ENCODE measurements around the gene MAP2K5.
A peak's percentile ranks its signal among the peaks of the same experiment; 100 is the strongest.

MAP2K5 gene

GRCh38 chr15:67587754-67588153 lies 45.3 kb downstream of the MAP2K5 start:
- TF ChIP-seq CTCF (conservative IDR thresholded peaks at IDR 0.05; ENCODE audit: control insufficient read depth, insufficient read depth, low read depth, low read length): no peak
- DNase-seq (ENCODE audit: low read depth): no peak
- H3K4me3 ChIP-seq (ENCODE audit: control insufficient read depth, low read depth, low read length): no peak overlapping the region

- DNase-seq (ENCODE audit: low read depth): no peak
- no peak overlapping the region for H3K4me3 ChIP-seq (ENCODE audit: control insufficient read depth, low read depth, low read length)
- TF ChIP-seq CTCF (conservative IDR thresholded peaks at IDR 0.05; ENCODE audit: control insufficient read depth, insufficient read depth, low read depth, low read length): no peak
These were observed 47.7 kb downstream of the MAP2K5 start for GRCh38 chr15:67590191-67590590.

- TF ChIP-seq CTCF (conservative IDR thresholded peaks at IDR 0.05; ENCODE audit: control insufficient read depth, insufficient read depth, low read depth, low read length): no peak
- no peak overlapping the region for H3K4me3 ChIP-seq (ENCODE audit: control insufficient read depth, low read depth, low read length)
- DNase-seq (ENCODE audit: low read depth): no peak
These were observed 49.7 kb downstream of the MAP2K5 start for GRCh38 chr15:67592245-67592644.

GRCh38 chr15:67593562-67593961 lies 51.1 kb downstream of the MAP2K5 start:
- no peak for DNase-seq (ENCODE audit: low read depth)
- no peak for TF ChIP-seq CTCF (conservative IDR thresholded peaks at IDR 0.05; ENCODE audit: control insufficient read depth, insufficient read depth, low read depth, low read length)
- H3K4me3 ChIP-seq (ENCODE audit: control insufficient read depth, low read depth, low read length): no peak overlapping the region

GRCh38 chr15:67594770-67595169 lies 52.3 kb downstream of the MAP2K5 start:
- TF ChIP-seq CTCF (conservative IDR thresholded peaks at IDR 0.05; ENCODE audit: control insufficient read depth, insufficient read depth, low read depth, low read length): no peak

GRCh38 chr15:67595572-67595971 lies 53.1 kb downstream of the MAP2K5 start:
- TF ChIP-seq CTCF (conservative IDR thresholded peaks at IDR 0.05; ENCODE audit: control insufficient read depth, insufficient read depth, low read depth, low read length): no peak
- H3K4me3 ChIP-seq (ENCODE audit: control insufficient read depth, low read depth, low read length): no peak overlapping the region
- no peak for DNase-seq (ENCODE audit: low read depth)

More at GRCh38 chr15:67594770-67595169, 52.3 kb downstream of the MAP2K5 start:
- no peak for DNase-seq (ENCODE audit: low read depth)
- H3K4me3 ChIP-seq (ENCODE audit: control insufficient read depth, low read depth, low read length): no peak overlapping the region

- no peak overlapping the region for H3K4me3 ChIP-seq (ENCODE audit: control insufficient read depth, low read depth, low read length)
- TF ChIP-seq CTCF (conservative IDR thresholded peaks at IDR 0.05; ENCODE audit: control insufficient read depth, insufficient read depth, low read depth, low read length): no peak
- DNase-seq (ENCODE audit: low read depth): peak; percentile 15
These were observed 58.6 kb downstream of the MAP2K5 start for GRCh38 chr15:67601073-67601472.

Data from fibroblast of mammary gland (primary cell).